Subcutaneous abdominal adipose tissue (tissue), 5 donors: ENCODE measurements around the gene ATP11B.

Experiments
- H3K27ac ChIP-seq: one replicate; pipeline ENCODE4 v1.7.0; 2013; ENCODE audit warnings: low read depth, mild to moderate bottlenecking, inconsistent platforms, low read length, moderate library complexity
- H3K27me3 ChIP-seq, 5 donors: one replicate each; pipeline ENCODE4 v1.7.0; 2013; ENCODE audit warnings: low read length in 5 of 5, inconsistent platforms in 1 of 5; ENCODE audit not compliant: control insufficient read depth in 5 of 5, insufficient read depth in 4 of 5
- H3K36me3 ChIP-seq, 5 donors: one replicate each; pipeline ENCODE4 v1.7.0; 2013; ENCODE audit warnings: low read length in 5 of 5; ENCODE audit not compliant: control insufficient read depth in 5 of 5, insufficient read depth in 5 of 5
- H3K4me1 ChIP-seq, 5 donors: one replicate each; pipeline ENCODE4 v1.7.0; 2013; ENCODE audit warnings: low read length in 5 of 5, mild to moderate bottlenecking in 3 of 5, moderate library complexity in 1 of 5; ENCODE audit not compliant: control insufficient read depth in 5 of 5, insufficient read depth in 5 of 5
- H3K4me3 ChIP-seq, 5 donors: one replicate each; pipeline ENCODE4 v1.7.0; 2013; ENCODE audit warnings: low read length in 5 of 5, low read depth in 1 of 5
- H3K9ac ChIP-seq, 5 donors: one replicate each; pipeline ENCODE4 v1.7.0; 2013; ENCODE audit warnings: low read length in 5 of 5, mild to moderate bottlenecking in 4 of 5, moderate library complexity in 3 of 5
- H3K9me3 ChIP-seq, 5 donors: one replicate each; pipeline ENCODE4 v1.7.0; 2013; ENCODE audit warnings: low read length in 5 of 5; ENCODE audit not compliant: control insufficient read depth in 5 of 5
- donor health status: healthy.
- donor health status: healthy.
- donor health status: healthy.
- donor health status: healthy.
- donor health status: healthy.

Gene ATP11B

DNA sequence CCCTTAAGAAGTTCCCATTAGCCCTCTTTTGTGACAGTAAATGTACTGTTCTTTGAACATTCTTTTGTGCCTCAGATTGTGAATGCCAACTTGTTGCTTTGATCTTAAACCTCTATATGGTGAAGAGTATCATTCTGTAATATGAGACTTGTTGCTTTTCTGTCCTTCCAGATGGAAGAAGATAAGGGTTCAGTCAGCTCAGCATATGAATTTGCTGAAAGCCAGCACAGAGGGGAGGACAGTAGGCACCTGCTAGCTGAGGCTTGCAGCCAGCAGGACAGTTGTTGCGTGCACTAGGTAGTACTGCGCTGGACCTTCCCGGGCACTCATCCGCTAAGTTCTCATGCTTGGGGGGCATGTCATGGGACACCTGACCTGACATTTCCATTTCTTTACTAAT, 112.3 kb downstream of the ATP11B start:
- no peaks in the 10 kb centered on the region for H3K9me3 ChIP-seq
- H3K27ac ChIP-seq, result no peak overlapping the region
- H3K36me3 ChIP-seq, result peaks cover 22 to 44% (median 27%) of the 10 kb centered on the region in 5 donors
- H3K4me1 ChIP-seq, result peaks cover 0 to 2% (median 0%) of the 10 kb centered on the region in 5 donors
- no peak overlapping the region for H3K4me3 ChIP-seq
- no peaks in the 10 kb centered on the region for H3K27me3 ChIP-seq
- H3K9ac ChIP-seq, result no peak overlapping the region

DNA sequence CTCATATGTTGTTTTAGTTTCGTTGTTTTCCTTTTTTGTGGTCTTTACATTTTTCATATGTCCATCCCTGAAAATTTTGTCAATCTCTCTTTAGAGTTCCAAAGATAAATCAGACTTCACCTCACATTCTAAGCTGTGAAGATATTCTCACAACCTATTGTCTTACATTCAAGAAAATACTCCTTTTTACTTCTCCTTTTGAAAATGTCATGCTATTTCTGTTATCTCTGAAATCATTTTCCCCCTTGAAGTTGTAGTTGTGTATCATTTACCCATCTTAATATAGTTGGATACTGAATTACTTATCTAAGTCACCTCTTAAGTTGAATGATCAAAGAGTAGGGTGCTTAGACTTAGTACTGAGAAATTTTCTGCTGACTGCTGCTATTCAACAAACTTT, 112.7 kb downstream of the ATP11B start:
- H3K4me1 ChIP-seq, result peaks cover 0 to 2% (median 0%) of the 10 kb centered on the region in 5 donors
- H3K9me3 ChIP-seq, result no peaks in the 10 kb centered on the region
- no peak overlapping the region for H3K4me3 ChIP-seq
- no peak overlapping the region for H3K9ac ChIP-seq
- no peak overlapping the region for H3K27ac ChIP-seq
- no peaks in the 10 kb centered on the region for H3K27me3 ChIP-seq
- peaks cover 22 to 44% (median 27%) of the 10 kb centered on the region in 5 donors for H3K36me3 ChIP-seq

DNA sequence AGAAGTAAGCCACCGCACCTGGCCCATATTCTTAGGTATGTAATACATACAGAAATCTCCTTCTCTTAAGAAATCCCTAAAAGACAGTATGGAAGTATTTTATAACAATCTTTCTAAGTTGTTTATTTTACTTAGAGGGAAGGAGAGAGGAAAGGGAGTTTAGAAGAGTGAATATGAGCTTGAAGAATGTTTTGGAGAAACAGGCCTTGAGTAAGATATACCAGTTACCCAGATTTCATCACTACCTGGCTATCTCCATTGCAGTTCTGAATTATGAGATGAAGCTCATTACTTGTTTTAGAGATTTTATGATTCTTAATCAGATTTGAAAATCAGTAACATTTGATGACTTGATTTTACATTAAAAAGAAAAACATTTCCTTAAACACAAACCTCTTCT, 115.2 kb downstream of the ATP11B start:
- H3K27me3 ChIP-seq, result no peaks in the 10 kb centered on the region
- H3K4me1 ChIP-seq, result peaks cover 0 to 2% (median 0%) of the 10 kb centered on the region in 5 donors
- no peaks in the 10 kb centered on the region for H3K9me3 ChIP-seq
- peaks cover 16 to 36% (median 21%) of the 10 kb centered on the region in 5 donors for H3K36me3 ChIP-seq
- H3K9ac ChIP-seq, result no peak overlapping the region
- H3K4me3 ChIP-seq, result no peak overlapping the region
- H3K27ac ChIP-seq, result no peak overlapping the region

DNA sequence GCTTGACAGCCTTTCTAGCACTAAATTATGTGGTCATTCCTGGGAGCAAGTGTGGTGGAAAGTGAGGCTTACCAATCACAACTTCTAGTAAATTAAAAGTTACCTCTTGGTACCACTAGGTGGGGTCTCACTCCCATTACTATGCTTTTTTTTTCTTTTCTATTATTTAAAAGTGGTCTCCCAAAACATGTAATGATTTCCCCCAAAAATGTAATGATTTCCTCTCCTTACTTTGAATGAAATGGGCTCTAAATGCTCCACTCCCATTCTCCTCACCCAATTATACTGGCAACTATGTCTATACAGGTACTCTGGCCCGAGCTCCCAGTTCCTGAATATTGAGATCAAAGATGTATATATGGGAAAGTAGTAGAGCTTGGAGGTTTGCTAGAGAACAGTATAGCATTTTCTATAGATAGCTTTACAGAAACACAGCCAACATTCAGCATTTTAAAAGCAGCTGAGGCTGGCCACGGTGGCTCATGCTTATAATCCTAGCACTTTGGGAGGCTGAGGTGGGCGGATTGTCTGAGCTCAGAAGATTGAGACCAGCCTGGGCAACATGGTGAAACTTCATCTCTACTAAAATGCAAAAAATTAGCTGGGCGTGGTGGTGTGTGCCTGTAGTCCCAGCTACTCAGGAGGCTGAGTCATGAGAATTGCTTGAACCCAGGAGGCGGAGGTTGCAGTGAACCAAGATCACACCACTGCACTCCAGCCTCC, 116.2 kb downstream of the ATP11B start:
- H3K27ac ChIP-seq, result no peak overlapping the region
- no peak overlapping the region for H3K4me3 ChIP-seq
- no peaks in the 10 kb centered on the region for H3K9me3 ChIP-seq
- H3K9ac ChIP-seq, result no peak overlapping the region
- H3K36me3 ChIP-seq, result peaks cover 20 to 35% (median 22%) of the 10 kb centered on the region in 5 donors
- peaks cover 0 to 2% (median 0%) of the 10 kb centered on the region in 5 donors for H3K4me1 ChIP-seq
- H3K27me3 ChIP-seq, result no peaks in the 10 kb centered on the region

DNA sequence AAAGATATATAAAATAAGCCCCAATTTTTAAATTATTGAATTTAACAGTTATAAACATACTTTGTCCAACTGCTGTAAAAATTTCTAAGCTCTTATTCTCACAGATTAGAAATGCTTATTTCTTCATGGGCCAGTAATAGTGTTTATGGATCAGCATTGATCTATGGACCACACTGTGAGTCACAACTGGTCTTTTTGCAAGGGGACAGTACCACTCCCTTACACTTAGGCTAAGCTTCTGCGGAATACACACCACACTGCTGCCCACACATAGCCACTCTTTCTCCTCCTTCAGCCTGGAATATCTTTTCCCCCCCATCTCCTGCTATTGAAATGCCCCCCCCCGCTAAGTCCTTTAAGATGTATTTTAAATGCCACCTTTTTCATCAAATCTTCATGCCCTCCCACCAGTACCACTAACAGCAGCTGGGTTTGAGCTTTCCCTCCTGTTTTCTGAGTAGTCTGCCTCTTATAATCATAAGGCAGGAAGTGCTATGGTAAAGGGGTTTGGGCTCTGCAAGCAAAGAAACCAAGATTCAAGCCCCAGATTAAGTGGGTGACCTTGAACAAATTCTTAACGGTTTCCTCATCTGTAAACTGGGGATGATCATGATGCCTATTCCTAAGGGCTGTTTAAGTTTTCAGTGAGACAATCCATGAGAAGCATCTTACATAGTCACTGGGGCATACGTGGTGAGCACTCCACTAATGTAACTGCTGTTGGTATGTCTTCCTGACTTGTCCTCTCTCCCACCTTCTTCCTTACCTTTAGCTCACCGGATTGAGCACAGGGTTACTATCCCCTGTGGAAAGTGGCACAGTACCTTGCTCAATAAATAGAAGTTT, 117.9 kb downstream of the ATP11B start:
- Histone ChIP-seq H3K4me3 (no peak overlapping the region), H3K27ac (no peak overlapping the region), H3K36me3 (peaks cover 17 to 38% (median 26%) of the 10 kb centered on the region in 5 donors), H3K9ac (no peak overlapping the region), H3K9me3 (no peaks in the 10 kb centered on the region), H3K4me1 (peaks cover 0 to 2% (median 0%) of the 10 kb centered on the region in 5 donors), H3K27me3 (no peaks in the 10 kb centered on the region)

DNA sequence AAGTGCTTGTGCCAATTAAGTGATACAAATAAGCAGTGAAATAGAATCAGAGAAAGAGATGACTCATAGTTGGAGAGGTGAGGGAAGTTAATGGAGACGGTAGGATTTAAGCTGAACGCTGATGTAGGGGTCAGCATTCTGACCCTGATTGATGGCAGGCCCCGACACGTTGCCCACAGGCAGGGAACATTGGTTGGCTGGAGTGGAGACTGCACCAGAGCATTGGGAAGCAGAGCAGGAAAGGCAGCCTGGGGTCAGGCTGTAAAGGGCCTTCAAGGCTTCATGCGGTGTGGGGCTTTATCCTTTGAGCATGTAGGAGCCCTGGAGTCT, 118.4 kb downstream of the ATP11B start:
- H3K4me1 ChIP-seq, result peaks cover 0 to 2% (median 0%) of the 10 kb centered on the region in 5 donors
- no peak overlapping the region for H3K9ac ChIP-seq
- peaks cover 13 to 34% (median 23%) of the 10 kb centered on the region in 5 donors for H3K36me3 ChIP-seq
- H3K27ac ChIP-seq, result no peak overlapping the region
- no peaks in the 10 kb centered on the region for H3K27me3 ChIP-seq
- no peak overlapping the region for H3K4me3 ChIP-seq
- H3K9me3 ChIP-seq, result no peaks in the 10 kb centered on the region

DNA sequence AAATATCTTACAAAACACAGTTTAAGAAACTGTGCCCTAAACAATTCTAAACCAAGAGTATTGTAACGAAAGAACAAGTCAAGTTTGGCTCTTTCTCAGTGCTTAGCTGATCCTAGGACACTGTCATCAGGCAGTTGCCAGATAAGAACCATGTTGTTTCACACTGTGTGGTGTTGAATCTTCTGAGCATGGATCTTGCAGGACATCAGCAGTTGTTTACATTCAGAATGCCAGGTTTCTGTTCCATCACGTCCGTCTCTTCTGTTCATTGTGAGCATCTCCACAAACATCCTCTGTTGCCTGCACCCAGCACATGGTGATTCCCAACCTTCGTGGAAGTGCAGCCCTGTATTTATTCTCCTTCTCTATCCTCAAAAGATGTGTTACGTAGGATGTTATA, 119.2 kb downstream of the ATP11B start:
- Histone ChIP-seq H3K9me3 (no peaks in the 10 kb centered on the region), H3K4me1 (peaks cover 0 to 2% (median 0%) of the 10 kb centered on the region in 5 donors), H3K9ac (no peak overlapping the region), H3K27me3 (no peaks in the 10 kb centered on the region), H3K36me3 (peaks cover 13 to 32% (median 23%) of the 10 kb centered on the region in 5 donors), H3K4me3 (no peak overlapping the region), H3K27ac (no peak overlapping the region)

DNA sequence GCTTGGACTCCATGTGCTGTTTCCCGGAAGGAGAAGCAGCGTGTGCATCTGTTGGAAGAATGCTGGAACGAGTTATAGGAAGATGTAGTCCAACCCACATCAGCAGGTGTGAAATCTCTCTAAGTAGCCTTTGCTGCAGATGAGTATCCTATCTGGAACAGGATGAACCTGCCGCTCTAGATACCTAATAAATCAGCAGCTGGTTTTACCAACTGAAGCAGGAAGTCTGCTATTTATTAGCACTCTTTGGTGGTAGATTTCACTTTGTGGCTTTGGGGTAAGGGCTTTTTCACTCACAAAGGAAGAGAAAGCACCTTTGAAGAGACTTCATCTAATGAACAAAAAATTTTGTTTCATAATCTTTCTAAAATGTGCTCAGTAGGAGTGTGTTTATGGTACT, 120.6 kb downstream of the ATP11B start:
- no peak overlapping the region for H3K9ac ChIP-seq
- peaks cover 13 to 31% (median 21%) of the 10 kb centered on the region in 5 donors for H3K36me3 ChIP-seq
- no peaks in the 10 kb centered on the region for H3K9me3 ChIP-seq
- no peak overlapping the region for H3K4me3 ChIP-seq
- H3K4me1 ChIP-seq, result peaks cover 0 to 2% (median 0%) of the 10 kb centered on the region in 5 donors
- no peaks in the 10 kb centered on the region for H3K27me3 ChIP-seq
- no peak overlapping the region for H3K27ac ChIP-seq

DNA sequence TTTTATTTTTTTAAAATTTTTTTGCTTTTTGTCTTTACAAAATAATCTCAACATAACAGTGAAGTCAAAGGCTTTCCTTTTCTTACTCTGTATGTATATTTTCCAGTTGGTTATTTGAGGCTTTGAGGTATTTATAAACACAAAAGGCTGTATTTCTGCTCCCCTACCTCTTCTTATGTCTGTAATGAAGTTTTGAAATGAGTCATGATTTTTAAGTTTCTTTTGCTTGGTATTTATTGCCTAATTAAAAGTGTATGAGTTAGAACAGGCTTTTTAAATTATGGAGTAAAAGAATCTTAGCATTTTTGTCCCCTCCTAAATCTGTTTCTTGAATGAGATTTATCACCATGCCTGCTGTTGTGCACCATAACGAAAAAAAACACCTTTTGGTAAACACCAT, 121.0 kb downstream of the ATP11B start:
- Histone ChIP-seq H3K9me3 (no peaks in the 10 kb centered on the region), H3K9ac (no peak overlapping the region), H3K4me3 (no peak overlapping the region), H3K36me3 (peaks cover 13 to 35% (median 21%) of the 10 kb centered on the region in 5 donors), H3K4me1 (peaks cover 0 to 2% (median 0%) of the 10 kb centered on the region in 5 donors), H3K27ac (no peak overlapping the region), H3K27me3 (no peaks in the 10 kb centered on the region)

DNA sequence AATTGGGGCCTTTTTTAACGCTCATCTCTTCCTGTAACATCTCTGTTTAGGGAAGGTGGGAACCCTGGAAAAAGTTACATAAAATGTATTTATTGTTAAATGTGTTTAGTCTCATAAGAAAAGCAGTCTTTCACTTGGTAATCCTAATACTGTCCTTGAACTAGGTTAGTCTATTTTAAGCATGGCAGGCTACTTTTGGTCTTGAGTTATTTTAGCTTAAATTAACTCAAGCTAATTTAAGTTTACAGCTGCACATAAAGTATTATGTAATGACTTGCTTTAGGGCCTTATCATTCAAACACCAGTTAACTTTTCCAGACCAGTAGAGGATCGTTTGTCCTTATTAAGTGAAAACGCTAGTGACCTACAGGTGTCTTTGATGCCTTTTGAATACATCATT, 123.8 kb downstream of the ATP11B start:
- Histone ChIP-seq H3K4me3 (no peak overlapping the region), H3K9me3 (no peaks in the 10 kb centered on the region), H3K27ac (no peak overlapping the region), H3K27me3 (no peaks in the 10 kb centered on the region), H3K4me1 (peaks cover 0 to 7% (median 0%) of the 10 kb centered on the region in 5 donors), H3K9ac (no peak overlapping the region), H3K36me3 (peaks cover 15 to 36% (median 23%) of the 10 kb centered on the region in 5 donors)
